H1 (cell line): ENCODE measurements around the gene ARHGEF25.

Source experiments
- FOSL1 ChIP-seq: IDR thresholded peaks from 2 replicates; pipeline ENCODE4 v1.6.1; 2011; ENCODE audit warnings: mild to moderate bottlenecking, low read depth, low read length, moderate library complexity; ENCODE audit not compliant: insufficient read depth
- POLR2AphosphoS5 ChIP-seq: IDR thresholded peaks from 2 replicates; pipeline ENCODE4 v1.6.1; 2011; ENCODE audit warnings: low read depth, low read length
- POU5F1 ChIP-seq: IDR thresholded peaks from 2 replicates; pipeline ENCODE4 v1.6.1; 2011; ENCODE audit warnings: low read depth, mild to moderate bottlenecking, low read length, moderate library complexity
- RFX5 ChIP-seq: IDR thresholded peaks from 2 replicates; pipeline ENCODE4 v1.6.1; 2011; ENCODE audit warnings: low read depth, low read length, improper control_type of control experiment, borderline replicate concordance
- TF ChIP-seq, protein P1 (sequence below), 3 experiments: IDR thresholded peaks; 1 replicate in 2 of 3; 2 replicates in 1 of 3; pipeline versions ENCODE4 v1.5.1 to v1.6.1; 2011; ENCODE audit warnings: low read length in 3 of 3, mild to moderate bottlenecking in 3 of 3, inconsistent platforms in 2 of 3, low read depth in 1 of 3, moderate library complexity in 1 of 3; ENCODE audit not compliant: insufficient read depth in 1 of 3; ENCODE audit errors: control extremely low read depth in 1 of 3

DNA sequence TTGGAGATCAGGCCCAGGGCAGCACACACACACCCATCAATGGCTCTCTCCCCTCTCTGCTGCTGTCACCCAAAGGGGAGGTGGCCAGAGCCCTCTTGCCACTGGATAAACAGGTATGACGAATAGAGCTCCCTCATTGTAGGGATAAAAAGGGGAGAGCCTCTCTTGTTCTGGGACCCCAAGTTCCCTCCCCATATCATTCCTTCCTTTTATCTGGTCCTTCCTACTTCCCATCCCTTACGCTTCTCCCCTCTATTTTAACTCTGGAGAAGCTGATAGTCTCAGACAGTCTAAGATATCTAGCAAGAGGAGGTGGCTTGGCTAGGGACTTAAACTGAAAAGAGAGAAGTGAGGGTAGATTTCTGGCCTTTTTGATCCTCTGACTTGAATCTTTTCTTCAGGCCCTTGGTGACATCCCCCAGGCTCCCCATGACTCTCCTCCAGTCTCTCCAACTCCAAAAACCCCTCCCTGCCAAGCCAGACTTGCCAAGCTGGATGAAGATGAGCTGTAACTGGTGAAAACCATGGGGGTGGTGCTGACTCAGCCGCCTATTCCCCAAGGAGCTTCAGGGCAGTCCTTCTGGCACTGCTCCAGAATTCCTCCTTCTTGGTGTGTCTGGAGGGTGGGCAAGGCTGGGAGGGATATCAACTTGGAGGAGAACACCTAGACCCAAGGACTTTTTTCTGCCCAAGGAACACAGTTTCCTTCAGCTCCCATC is 5.3 kb downstream of the ARHGEF25 start:
- no peak for TF ChIP-seq POU5F1
- TF ChIP-seq, protein P1, sequence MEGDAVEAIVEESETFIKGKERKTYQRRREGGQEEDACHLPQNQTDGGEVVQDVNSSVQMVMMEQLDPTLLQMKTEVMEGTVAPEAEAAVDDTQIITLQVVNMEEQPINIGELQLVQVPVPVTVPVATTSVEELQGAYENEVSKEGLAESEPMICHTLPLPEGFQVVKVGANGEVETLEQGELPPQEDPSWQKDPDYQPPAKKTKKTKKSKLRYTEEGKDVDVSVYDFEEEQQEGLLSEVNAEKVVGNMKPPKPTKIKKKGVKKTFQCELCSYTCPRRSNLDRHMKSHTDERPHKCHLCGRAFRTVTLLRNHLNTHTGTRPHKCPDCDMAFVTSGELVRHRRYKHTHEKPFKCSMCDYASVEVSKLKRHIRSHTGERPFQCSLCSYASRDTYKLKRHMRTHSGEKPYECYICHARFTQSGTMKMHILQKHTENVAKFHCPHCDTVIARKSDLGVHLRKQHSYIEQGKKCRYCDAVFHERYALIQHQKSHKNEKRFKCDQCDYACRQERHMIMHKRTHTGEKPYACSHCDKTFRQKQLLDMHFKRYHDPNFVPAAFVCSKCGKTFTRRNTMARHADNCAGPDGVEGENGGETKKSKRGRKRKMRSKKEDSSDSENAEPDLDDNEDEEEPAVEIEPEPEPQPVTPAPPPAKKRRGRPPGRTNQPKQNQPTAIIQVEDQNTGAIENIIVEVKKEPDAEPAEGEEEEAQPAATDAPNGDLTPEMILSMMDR (IDR thresholded peaks at IDR 0.05; ENCODE audit: control extremely low read depth in 1 of 3, insufficient read depth in 1 of 3, low read depth in 1 of 3, low read length in 3 of 3) = no peak
- no peak for TF ChIP-seq POLR2AphosphoS5
- no peak for TF ChIP-seq RFX5
- TF ChIP-seq FOSL1 = no peak
